HG02885 (cell line): ENCODE results near the gene SIAH2.

Source experiments
- ATAC-seq: cut with Tn5 transposase; IDR thresholded peaks from one replicate; pipeline ENCODE4 v1.9.1; 2021; ENCODE audit warnings: mild to moderate bottlenecking; ENCODE audit not compliant: unreplicated experiment, poor library complexity

Gene SIAH2

DNA sequence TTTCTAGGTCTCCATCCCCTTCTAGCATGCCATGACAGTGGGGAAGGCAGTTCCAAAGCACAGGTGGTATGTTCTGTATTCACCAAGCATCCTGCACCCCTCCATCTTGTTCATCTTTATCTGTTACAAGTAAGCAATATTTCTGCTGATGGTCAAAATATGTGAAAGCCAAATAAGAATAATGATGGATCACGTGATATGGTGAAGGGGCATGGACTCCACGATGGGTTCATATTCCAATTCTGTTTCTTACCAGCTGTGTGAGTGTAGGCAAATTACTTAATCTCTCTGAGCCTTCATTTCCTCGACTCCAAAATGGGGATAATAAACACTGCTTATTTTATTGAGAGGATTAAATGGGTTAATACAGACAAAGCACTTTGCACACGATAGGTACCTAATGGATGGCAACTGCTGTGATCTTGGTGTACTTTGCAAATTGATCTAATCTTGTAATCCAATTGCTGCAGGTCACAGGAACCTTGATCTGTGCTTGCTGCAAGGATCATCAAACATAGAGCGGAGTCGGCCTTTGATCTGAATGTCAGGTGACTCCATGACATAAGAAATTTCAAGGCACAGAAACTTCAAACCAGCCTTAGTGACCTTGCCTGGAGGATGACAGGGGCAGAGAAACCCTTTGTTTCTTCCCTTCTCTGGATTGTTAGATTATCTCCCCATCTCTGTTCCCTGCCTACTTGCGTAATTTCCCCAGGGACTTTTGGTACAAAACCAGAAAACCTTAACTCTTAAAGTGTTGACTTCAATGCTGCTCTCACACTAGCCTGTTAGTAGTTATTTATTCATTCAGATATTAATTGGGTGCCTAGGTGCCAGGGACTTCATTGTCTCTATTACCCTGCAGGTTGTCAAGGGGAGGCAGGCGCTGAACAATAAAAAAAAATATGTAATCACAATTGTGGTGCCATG, 25.8 kb downstream of the SIAH2 start:
- no peak for ATAC-seq

DNA sequence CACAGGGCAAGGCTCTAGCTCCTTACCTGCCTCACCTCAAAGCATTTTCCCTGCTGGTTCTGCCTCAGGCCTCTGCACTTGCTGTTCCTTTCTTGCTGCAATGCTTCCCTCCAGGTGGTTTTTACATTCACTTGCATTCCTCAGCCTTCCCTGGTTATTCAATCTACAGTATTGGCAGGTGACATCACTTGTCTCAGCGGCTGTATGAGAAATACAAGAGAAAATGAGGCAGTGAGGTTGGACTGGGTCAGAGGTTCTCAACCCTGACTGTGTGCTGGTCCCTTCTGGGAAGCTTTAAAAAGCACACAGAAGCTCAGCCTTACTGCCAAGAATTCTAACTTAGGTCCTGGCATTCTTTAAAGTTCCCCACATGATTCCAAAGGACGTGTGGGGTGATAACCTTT, 26.7 kb downstream of the SIAH2 start:
- no peak for ATAC-seq

DNA sequence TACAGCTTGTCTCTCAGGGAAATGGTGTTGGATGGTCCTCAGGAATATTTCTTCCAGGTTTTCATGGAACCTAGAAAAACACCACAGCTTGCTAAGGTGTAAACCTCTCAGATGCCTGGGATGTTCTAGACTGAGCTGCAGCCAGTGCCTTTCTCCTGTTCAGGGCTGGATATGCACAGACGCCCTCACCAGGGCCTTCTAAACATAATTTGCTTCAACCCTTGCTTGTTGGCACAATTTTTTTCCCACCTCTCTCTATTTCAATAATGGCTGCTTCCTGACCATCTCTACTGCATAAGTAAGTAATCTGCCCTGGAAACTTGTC, 28.2 kb downstream of the SIAH2 start:
- no peak for ATAC-seq

DNA sequence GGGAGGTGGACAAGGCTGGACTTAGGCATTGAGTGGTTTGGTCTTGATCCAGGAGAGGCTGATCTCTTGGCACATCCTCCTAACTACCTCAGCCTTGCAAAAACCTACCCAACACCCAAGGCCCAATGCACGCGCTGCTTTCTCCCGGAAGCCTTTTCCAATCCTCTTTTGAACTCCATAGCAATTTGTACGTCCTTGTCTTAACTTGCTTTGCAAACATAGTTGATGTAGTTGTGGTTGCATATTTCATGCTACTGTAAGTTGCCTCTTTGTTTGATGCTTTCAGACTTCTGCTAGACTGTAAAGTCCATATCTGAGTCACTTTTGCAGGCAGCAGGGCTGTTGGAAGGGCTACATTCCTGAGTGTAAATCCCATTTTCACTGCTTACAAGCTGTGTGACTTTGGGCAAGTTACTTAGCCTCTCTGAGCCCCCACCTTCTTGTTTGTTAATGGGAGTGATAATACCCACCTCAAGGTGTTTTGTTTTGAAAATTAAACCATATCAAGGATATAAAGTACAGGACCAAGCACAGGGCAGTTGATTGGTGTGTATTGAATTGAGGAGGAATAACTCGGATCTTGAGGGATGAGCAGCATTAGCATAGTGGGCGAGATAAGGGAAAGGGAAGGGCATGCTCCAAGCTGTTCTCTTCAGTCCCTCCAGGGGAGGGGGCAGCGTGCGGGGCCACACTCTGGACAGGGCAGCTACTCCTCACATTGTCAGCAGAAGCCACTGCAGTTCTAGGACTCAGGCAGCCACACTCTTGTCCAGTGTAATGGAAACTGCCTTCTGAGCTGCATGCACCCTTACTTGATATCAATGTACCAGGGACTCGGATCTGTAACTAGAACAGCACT, 28.8 kb downstream of the SIAH2 start:
- ATAC-seq, result no peak

DNA sequence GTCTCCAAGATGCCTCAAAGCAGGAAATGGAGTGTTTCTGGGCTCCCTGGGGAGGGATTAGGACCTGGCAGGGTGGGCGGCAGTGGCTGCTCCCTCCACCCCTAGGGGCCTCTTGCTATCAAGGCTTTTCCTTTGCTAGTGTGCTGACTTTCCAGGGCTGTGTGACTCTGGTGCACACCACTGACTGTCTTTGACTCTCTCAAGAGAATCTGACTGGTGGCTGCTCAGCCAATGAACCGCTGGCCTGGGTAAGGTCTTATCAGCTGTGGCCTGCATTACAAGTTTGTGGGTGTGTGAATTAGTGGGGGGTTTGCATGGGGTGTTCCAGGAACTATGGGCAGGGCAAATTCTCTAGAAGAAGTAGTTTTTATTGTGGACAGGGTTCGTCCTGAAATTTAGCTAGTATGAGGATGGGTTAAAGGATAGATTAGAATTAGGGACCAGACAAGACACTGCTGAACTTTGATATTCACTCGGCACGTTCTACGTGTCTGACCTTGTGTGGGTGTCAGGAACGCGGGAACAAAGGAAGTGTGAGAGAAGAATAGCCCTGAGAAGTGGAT, 29.5 kb downstream of the SIAH2 start:
- no peak for ATAC-seq

DNA sequence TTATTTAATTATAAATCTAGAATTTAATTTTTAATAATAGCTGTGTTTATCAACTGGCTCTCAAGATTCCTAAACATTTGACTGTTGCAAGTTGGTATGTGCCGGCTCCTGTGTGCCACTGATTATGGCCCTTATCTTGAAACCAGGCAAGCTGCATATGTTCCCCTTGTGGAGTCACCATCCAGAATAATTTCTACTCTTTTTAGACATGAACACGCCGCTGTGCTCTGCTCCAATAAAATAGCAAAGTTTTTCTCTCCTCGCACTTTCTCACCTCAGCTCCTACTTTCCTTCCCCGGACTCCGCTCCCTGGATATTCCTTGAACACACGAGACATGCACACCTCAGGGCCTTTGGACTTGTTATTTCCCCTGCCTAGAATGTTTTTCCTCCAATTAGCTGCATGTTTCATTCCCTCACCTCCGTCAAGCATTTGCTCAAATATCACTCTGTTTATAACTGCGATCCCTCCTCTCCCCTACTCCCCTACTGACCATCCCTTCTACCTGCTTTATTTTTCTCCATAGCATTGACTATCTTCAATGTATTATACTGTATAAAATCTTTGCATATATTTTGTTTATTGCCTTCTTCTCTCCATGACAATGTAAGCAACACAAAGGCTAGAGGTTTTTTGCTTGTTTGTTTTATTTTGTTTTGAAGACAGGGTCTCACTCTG, 33.1 kb downstream of the SIAH2 start:
- ATAC-seq, result no peak

DNA sequence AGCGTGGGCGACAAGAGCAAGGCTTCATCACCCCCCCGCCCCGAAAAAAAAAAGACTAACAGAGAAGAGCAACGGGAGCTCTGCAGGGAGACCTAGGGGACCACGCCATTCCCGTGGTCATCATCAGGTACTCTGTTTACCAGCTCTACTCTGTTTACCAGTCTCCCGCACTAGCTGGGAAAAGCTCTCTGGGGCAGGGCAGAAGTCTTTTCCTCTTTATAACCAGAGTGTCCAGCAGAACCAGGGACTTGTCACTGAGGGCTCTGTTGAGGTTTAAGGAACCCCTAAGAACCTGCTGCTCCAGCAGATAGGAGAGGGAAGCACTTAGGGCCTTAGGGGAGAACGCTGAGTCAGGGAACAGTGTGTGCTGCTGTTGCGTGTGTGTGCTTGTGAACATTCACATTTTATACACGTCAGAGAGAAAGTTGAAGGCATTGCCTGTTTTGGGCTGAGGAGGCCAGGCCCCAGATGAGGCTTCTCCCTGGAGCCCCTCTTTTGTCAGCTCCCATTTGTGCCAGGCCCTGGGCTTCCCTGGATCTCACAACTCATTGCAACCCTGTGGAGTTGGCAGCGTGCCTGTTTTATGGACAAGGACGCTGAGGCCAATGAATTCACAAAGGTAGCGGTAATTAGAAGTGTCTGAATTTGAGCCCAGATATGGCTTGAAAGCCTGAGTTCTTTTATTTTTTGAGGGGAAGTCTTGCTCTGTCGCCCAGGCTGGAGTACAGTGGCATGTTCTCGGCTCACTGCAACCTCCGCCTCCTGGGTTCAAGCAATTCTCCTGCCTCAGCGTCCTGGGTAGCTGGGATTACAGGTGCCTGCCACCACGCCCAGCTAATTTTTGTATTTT, 35.1 kb downstream of the SIAH2 start:
- no peak for ATAC-seq

DNA sequence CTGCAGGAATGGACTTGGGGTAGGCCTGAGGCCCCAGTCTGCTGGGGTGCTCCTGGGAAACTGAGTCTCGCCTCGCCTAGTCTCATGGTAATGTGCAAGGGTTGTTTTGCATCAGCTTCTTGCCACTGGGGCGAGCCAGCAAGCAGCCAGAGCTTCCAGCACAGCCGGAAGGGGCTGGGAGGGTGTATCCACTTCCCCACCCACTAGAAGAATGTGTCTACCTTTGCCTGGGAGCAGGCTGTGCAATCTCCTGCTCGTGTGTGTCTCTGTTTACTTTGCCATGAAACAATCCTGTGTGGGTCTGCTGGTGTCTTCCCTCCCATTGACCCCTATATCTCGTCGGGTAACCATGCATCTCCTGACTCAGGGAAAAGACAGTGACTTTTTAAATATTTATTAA, 37.4 kb downstream of the SIAH2 start:
- ATAC-seq, result no peak

DNA sequence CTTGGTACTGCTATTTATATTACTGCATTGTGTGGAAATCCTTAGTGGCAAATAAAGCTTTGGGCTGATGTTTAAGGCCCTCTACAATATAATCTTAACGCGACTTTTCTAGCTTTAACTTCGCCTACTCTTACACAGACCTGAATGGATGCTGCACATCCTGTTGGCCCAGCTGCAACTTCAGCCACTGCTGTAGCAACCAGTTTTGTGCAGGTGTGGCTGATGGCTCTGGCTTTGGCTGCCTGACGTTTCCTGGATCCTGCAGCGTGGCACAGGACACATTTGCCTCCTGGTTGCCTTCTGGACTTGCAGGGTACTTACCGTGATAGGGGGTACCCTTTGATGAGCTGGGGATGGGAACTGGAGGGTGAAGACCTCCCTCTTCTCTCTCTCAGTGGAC, 39.0 kb downstream of the SIAH2 start:
- ATAC-seq, result no peak

DNA sequence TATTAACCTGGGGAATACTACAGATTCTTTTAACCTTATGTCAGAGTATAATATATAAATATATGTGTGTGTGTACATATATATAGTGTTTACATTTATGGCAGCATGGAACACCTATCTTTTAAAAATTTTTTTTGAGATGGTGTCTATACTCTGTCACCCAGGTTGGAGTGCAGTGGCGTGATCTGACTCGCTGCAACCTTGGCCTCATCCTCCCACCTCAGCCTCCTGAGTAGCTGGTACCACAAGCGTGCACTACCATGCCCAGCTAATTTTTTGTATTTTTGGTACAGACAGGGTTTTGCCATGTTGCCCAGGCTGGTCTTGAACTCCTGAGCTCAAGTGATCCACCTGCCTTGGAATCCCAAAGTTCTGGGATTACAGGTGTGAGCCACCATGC, 40.7 kb downstream of the SIAH2 start:
- ATAC-seq, result no peak

DNA sequence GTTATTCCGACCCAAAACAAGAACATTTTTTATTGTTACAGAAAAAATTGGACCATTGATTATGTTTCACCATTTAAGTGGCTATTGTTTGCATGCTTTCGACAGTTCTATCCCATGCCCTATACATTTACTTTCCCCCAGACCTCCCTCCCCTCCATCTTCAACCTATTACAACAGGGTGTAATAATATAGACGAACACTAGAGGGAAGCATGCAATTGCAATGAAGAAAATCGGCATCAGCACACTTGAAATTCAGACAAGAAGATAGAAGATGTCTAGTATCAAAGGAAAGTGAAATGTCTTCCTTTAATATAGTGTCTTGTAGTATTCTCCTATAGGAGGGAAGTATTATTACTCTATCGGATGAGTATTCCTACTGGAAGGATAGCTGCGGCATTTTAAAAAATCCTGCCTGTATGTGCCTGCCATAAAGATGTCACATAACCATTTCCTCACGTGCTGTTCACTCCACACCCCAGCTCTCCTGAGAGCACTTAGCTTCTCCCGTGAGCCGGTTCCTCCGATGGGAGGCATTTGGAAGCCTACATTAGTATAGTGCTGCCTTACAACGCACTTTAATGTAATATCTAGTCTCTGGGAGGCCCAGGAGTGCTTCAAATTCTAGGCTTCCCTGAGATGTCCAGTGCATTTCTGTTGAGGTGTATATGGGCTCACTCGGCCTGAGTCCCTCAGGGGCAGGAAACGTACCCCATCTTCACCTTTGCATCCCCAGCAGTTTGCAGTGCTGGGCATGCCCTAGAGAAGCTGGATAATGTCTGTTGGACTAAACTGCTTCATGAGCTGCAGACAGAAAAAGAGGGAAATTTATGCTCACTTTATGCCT, 41.5 kb downstream of the SIAH2 start:
- peak; percentile 85 for ATAC-seq

DNA sequence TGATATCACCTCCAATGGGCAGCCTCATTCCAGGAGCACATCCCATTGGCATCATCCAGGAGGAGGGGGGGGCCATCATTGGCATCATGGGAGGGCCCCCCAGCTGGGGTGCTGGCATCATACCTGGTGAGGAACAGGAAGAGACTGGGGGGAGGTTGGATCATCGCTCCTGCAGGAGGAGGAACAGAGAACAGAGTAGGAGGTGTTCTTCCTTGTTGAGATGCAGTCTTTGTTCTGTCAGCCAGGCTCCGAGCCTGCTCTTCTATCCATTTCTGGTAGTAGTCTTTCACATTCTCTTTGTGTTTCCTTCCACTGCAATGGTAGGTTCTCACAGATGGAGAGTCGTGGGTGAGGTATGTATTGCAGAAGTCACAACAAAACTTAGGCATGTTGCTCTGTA, 42.5 kb downstream of the SIAH2 start:
- ATAC-seq, result no peak

DNA sequence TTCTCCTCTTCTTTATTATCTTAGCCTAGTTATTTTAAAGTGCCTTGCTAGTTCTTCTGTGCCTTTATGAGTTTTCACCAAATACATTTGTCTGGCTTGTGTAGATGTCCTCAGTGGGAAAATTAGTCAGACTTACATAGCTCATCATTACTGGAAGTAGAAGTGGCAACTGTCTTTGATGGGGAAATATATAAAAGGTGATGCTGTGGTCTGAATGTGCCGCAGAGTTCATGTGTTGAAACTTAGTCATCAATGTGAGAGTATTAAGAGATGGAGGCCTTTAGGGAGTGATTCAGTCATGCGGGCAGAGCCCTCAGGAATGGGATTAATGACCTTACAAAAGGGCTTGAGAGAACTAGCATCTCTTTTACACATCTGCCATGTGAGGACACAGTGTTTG, 52.9 kb downstream of the SIAH2 start:
- no peak for ATAC-seq

DNA sequence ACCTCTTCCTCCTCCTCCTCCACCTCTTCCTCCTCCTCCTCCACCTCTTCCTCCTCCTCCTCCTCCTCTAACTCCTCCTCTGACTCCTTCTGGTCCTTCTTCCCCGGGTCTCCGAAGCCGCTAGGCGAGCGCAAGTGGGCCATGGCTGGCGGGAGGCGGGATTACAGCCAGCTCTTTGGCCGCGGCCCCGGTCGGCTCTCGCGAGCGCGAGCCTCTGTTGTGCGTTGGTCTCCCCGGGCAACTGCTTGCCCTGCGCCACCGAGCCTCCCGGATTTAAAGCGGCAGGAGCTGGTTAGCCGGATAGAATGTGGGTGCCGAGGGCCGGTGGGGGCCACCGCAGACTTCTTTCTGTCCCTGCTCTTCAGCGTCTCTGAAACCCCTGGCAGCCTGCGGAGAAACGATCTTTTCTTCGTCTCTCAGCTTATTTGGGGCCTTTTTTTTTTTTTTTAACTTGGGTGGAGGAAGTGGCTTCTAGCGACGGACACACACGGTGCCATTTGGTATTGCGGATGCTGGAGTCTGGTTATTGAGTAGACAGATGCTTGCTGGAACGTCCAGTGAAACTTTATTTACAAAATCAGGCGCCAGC, 59.1 kb downstream of the SIAH2 start, which contains the start of gene ERICH6:
Gene ERICH6 (minus strand): TSS at position 165 of the 589 bp plus-strand sequence. CDS start 22 bp downstream, at position 143.
- peak; percentile 99 for ATAC-seq

DNA sequence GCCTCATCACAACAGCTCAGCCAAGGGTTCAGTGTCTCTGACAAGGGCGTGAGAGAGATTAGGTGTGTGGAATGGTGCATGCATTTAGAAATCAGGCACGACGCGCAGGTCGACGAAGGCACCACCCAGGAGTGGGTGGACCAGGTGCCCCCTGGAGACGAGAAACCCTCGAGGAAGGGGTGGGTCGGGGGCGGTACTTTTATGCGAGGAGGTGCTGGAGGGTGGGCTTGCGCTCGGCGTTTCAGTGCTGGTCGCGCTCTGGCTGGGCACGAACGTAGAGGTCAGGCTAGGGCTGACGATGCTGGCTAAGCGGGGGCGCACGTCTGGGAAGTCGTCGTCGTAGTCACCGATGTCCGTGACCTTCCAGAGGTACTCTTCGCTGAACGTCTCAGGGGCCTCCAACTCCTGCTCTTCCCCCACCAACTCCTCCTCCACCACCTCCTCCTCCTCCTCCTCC, 59.6 kb downstream of the SIAH2 start:
- peak; percentile 40 for ATAC-seq

DNA sequence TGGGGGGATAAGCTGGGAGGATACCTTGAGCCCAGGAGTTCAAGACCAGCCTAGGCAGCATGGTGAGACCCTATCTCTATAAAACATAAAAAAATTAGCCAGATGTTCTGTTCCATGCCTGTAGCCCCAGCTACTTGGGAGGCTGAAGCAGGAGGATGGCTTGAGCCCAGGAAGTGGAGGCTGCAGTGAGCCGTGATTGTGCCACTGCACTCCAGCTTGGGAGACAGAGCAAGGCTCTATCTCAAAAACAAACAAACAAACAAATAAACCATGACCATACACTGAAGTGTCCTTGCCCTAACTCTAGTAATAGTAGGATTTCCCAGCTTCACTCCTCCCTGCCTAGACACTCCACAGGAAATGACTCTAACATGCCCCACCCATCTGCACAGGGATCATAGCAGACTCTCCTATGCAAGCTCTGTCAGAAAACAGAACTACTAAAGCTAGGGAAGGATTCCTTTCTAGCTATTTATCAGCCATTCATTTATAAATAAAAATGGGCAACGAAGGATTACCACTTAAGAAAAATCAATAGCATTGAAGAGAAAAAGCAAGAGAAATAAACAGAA, 63.8 kb downstream of the SIAH2 start:
- ATAC-seq, result no peak

DNA sequence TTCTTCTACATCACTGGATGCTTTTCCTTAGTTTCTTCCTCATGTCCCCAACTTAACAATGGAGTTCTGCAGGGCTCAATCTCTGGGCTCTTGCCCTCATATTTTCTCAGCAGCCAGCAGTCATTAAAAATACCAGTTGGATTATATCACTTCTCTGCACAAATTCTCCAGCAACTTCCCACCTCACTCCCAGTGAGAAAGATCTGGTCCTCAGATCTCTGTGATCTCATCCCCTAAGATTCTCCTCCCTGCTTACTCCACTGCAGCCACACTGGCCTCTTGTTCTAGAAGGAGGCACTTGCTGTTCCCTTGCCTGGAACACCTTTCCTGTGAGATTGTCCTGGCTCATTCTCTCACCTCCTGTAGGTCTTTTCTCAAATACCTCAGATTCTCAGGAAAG, 65.3 kb downstream of the SIAH2 start:
- ATAC-seq, result no peak
